LNCaP clone FGC (cell line): ENCODE measurements around the gene UQCC2.

Experiments used
- DNase-seq: peaks from one replicate; pipeline ENCODE4 v3.0.0-alpha.2; 2011; ENCODE audit warnings: low read depth
- H3K4me3 ChIP-seq: 2 replicates; pipeline ENCODE4 v1.5.1; 2011; ENCODE audit warnings: mild to moderate bottlenecking, low read depth, low read length, control low read depth
- TF ChIP-seq, protein P1 (sequence below): IDR thresholded peaks from 2 replicates; pipeline ENCODE4 v1.5.1; 2012; ENCODE audit warnings: mild to moderate bottlenecking; ENCODE audit not compliant: control insufficient read depth, insufficient read depth; ENCODE audit errors: extremely low read depth

UQCC2 gene

DNA sequence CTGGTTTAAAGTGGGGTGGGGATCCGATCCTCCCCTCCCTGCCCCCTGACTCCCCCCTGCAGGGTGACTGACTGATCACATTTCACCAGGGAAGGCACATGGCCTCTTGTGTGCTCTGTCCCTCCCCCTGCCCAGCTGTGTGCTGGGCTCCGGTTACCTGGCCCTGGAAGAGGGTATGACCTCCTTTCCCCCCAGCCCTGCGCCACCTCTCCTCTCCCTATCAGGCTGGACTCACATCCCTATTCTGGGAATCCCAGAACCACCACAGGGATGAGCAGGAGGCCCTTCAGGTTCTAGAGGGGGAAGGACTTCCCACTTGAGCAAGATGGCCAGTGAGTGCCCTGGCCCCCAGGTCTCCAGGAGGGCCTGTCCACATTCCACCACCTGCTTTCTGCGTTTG is 37.3 kb upstream of the UQCC2 start:
- no peak overlapping the region for H3K4me3 ChIP-seq
- TF ChIP-seq, protein P1, sequence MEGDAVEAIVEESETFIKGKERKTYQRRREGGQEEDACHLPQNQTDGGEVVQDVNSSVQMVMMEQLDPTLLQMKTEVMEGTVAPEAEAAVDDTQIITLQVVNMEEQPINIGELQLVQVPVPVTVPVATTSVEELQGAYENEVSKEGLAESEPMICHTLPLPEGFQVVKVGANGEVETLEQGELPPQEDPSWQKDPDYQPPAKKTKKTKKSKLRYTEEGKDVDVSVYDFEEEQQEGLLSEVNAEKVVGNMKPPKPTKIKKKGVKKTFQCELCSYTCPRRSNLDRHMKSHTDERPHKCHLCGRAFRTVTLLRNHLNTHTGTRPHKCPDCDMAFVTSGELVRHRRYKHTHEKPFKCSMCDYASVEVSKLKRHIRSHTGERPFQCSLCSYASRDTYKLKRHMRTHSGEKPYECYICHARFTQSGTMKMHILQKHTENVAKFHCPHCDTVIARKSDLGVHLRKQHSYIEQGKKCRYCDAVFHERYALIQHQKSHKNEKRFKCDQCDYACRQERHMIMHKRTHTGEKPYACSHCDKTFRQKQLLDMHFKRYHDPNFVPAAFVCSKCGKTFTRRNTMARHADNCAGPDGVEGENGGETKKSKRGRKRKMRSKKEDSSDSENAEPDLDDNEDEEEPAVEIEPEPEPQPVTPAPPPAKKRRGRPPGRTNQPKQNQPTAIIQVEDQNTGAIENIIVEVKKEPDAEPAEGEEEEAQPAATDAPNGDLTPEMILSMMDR: no peak
- no peak for DNase-seq

DNA sequence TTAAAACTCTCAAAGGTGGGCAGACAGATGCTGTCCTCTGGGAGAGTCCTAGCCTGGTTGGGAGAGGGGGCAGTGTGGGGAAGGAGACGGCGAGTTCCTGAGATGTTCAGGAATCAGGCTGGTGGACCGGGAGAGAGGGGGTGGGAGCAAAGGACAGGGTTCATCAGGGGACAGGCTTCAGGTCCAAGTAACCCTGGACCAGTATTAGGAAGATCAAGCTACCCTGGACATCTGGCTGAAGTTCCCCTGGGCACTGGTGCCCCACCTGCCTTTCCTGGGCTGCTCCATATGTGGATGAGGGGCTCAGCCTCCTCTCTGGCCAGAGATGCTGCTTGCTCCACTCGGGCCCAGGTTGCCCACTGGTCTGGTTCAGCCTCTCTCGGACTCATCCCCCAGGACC is 36.3 kb upstream of the UQCC2 start:
- H3K4me3 ChIP-seq: no peak overlapping the region
- no peak for DNase-seq
- TF ChIP-seq, protein P1: no peak

DNA sequence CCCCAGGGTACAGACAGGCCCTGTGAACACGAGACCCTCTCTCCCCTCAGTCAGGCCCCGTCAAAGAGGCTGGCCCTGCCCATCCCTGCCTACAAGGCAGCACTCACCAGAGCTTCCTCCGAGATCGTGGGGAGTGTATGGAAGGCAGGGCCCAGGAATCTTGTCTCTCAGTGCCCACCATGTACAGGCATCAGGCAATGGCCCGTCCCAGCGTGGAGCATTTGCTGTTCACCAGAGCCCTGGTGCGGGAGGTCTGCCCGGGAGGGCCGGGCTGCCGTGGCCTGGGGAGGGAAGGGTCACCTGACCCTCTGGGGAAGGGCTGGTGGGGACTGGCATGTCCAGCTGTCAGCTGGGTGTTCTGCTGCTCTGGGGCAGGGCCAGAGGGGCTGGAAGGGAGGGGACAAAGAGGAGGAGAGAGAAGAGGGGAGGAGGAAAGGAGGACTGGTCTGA is 35.2 kb upstream of the UQCC2 start, which contains the start of gene IP6K3:
IP6K3 (minus strand) TSS at position 255 of the 450 bp plus-strand sequence. CDS start 11,429 bp downstream, outside the sequence.
- no peak for DNase-seq
- TF ChIP-seq, protein P1: no peak
- no peak within 1 kb of the TSS for H3K4me3 ChIP-seq

DNA sequence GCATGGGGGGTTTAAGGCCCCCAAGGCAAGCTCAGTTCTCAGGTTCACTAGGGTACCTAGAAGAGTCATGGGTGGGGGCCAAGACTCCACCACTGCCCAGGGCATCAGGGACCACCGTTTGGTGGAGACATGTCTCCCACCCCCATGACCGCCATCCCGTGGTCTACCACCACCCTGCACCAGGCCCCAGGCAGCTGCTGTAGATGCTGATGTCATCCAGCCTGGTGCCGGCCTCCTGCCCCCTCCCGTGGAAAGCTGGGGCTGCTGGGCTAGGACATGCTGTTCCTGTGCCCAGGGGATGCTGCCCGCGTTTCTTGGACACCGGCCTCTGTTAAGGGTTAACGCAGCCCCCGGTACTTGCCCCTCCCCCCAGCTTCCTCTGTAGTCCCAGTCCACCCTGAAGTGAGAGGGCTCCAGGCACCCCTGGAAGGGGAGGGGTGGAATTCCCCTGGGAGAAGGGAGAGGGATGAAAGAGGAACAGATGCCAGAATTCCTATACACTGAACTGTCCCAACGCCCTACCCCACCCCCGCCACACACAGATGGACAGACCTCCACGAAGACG is 34.6 kb upstream of the UQCC2 start:
- TF ChIP-seq, protein P1: no peak
- H3K4me3 ChIP-seq: no peak overlapping the region
- DNase-seq: no peak

DNA sequence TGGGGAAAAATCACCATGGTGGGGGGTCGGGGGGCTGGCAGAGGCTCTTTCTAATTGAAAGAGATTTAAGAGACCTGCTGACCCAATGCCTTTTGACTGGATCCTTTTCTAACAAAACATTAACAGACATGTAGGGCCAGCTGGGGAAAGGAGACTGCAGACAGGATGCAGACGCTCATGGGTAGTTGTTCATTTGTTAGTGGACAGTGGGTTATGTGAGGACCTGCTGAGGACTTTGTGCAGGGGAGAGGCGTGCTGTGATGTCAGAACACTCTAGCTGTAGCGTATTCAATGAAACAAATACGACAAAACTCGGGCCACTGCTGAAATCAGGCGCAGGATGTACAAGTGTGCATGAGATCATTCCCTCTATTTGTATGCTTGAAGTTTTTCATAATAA is 34.0 kb upstream of the UQCC2 start:
- TF ChIP-seq, protein P1: no peak
- no peak overlapping the region for H3K4me3 ChIP-seq
- no peak for DNase-seq

DNA sequence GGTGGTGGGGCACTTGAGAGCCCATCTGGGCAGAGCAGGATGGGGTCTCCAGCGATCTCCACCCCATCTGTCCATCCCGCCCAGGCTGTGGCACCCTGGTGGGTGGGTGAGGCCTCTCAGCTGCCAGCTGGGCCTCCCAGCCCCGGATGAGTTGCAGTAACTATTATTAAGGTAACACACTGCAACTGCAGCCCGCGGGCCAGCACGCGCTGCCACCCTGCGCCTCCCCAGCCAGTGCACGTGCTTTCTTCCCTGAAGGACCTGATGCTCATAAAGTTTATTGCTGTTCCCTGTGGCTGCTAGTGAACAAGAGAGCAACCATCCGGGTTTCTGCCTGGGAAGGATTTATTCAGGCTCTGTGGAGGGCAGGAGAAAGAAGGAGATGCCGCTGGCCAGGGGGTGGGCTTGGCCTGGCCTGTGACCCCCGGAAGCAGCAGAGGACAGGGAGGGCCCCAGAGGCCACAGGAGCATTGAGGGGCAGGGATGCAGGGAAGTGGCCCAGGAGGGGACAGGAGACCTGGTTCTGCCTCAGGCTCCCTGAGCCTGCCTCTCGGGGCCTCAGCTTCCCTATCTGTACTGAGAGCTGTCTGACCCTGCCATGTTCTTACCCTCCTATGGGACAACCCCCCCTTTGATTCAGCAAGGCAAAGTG is 33.5 kb upstream of the UQCC2 start:
- H3K4me3 ChIP-seq: no peak overlapping the region
- no peak for DNase-seq
- TF ChIP-seq, protein P1: no peak
